ENCODE measurements around the gene MAGIX. TPM values are rescaled to one million over a fixed set of nuclear protein-coding genes. Genes with fewer than 3 reads are reported as not detected.

MAGIX gene
- total RNA-seq, 2 donors from 2014 or later, result 1.0 to 1.1 TPM

DNA sequence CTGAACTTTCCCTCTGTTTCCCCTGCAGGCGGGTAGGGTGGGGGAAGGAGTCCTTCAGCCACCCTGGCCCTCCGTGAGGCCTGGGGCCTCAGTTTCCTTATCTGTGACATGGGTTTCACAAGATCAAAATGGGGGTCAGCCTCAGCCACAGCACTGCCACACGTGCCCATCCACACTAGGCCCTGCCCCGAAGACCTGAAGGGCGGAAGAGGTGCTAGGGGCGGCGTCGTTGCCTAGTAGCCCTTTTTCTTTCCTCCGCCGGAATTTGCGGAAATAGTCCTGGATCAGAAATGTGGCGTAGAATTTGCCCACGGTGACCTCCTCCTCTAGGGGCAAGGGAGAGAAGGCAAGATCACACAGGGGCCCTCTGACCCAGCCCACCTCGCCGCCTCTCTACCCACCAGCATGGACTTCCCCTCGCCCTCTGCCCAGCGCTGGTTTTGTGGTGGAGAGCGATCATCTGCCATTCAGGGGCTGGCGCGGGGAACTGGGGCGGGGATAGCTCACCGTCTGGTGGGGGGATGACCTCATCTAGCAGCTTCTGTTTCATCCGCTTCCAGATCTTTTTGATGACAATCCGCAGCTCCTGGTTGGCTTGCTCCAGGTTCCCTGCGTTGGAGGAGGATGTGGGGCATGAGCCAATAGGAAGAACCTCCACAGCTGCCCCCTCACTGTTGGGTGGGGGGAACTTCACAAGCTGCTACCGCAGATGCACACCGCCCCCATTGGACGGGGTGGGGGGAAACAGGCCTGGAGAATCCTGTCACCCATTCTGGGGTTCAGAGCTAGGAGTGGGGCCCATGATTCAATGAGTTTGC lies 47.1 kb downstream of the MAGIX start:
- Mint-ChIP-seq H3K27me3 (peaks cover 5% of the 10 kb centered on the region), H3K36me3 (ENCODE audit: low read depth) (no peaks in the 10 kb centered on the region), H3K4me1 (no peaks in the 10 kb centered on the region), H3K4me3 (no peak overlapping the region), H3K27ac (no peak overlapping the region)
- no peaks in the 10 kb centered on the region for H3K9me3 ChIP-seq (ENCODE audit: control insufficient read depth, low read length, poor library complexity, severe bottlenecking)
- no peak for DNase-seq
- ATAC-seq, result no peak

DNA sequence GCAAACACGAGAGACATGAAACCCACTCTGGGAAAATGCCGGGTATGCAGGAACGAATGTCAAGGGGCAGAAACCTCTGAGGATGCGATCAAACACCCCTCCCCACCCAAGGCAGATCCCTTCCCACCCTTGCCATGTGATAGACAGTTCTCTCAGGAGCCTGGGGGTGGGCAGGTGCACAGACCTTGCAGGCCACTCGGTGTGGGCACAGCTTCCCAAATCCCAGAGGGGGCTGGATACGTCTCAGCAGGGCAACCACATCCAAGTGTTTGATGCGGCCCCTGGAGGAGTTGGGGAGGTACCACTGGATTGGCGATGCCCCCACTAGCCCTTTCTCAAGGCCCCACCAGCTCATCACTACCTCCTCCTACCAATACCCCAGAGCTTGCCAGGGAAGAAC lies 47.8 kb downstream of the MAGIX start:
- Mint-ChIP-seq H3K4me1 (no peaks in the 10 kb centered on the region), H3K4me3 (no peak overlapping the region), H3K27ac (no peak overlapping the region), H3K27me3 (peaks cover 5% of the 10 kb centered on the region), H3K36me3 (ENCODE audit: low read depth) (no peaks in the 10 kb centered on the region)
- H3K9me3 ChIP-seq (ENCODE audit: control insufficient read depth, low read length, poor library complexity, severe bottlenecking), result no peaks in the 10 kb centered on the region
- no peak for ATAC-seq
- no peak for DNase-seq

DNA sequence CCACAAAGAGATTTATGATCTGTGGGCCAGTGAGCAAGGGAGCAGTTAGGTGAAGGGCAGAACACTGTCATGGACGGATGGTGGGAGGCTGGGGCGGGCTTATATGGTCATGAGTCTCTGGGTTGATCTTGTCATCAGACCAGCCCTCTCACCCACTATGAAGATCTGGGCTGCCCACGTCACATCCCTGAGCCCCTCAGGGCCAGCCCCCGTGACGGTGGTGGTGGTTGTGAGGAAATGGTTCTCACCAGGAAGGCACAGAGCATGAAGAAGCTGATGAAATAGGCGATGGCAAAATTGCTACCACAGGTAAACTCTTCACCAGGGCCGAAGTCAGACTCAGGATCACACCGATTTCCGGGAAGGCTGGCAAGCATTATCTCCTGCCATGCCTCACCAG lies 48.5 kb downstream of the MAGIX start:
- H3K4me1 Mint-ChIP-seq, result no peaks in the 10 kb centered on the region
- H3K27me3 Mint-ChIP-seq, result peaks cover 5% of the 10 kb centered on the region
- ATAC-seq, result no peak
- DNase-seq, result no peak
- H3K27ac Mint-ChIP-seq, result no peak overlapping the region
- H3K4me3 Mint-ChIP-seq, result no peak overlapping the region
- H3K9me3 ChIP-seq (ENCODE audit: control insufficient read depth, low read length, poor library complexity, severe bottlenecking), result no peaks in the 10 kb centered on the region
- H3K36me3 Mint-ChIP-seq (ENCODE audit: low read depth), result no peaks in the 10 kb centered on the region

DNA sequence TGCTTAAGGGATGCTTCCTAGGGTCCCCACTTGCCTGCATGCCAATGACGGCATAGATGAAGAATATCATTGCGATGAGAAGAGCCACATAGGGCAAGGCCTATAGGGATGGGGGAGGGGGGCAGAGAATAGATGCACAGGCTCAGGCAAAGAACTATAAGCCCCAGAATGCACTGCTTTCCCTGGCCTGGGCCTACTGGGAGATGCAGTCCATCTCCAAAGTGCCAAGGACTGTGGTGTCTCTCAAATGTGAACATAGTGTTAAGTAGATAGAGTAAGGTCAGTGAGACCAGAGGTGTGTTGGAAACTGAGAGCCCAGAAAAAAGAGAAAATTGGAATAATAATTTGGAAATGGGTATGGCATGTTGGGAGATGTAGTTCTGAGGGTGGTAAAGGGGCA lies 49.7 kb downstream of the MAGIX start:
- Mint-ChIP-seq H3K4me1 (no peaks in the 10 kb centered on the region), H3K36me3 (ENCODE audit: low read depth) (no peaks in the 10 kb centered on the region), H3K4me3 (no peak overlapping the region), H3K27ac (no peak overlapping the region), H3K27me3 (peaks cover 5% of the 10 kb centered on the region)
- ATAC-seq (no peak), DNase-seq (no peak)
- H3K9me3 ChIP-seq (ENCODE audit: control insufficient read depth, low read length, poor library complexity, severe bottlenecking), result no peaks in the 10 kb centered on the region

DNA sequence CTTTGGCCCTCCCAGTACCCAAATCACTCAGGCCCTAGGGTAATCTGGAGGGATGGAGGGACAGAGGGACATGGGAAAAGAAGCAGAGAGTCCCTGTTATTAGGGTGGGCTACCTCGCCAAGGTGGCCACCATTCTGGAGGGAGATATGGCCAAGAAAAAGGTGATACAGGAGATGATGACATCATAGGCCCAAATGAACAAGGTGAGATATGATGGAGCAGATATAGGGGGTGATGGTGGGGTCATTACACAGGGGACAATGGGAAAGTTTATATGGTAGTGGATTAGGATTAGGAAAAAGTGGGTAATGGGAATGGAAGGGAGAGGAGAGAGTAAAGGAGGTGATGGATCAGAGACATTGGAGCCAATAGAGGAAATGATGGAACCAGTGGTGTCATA lies 50.3 kb downstream of the MAGIX start:
- no peaks in the 10 kb centered on the region for H3K9me3 ChIP-seq (ENCODE audit: control insufficient read depth, low read length, poor library complexity, severe bottlenecking)
- H3K4me1 Mint-ChIP-seq, result no peaks in the 10 kb centered on the region
- DNase-seq (no peak), ATAC-seq (no peak)
- peaks cover 5% of the 10 kb centered on the region for H3K27me3 Mint-ChIP-seq
- H3K4me3 Mint-ChIP-seq, result no peak overlapping the region
- no peak overlapping the region for H3K27ac Mint-ChIP-seq
- H3K36me3 Mint-ChIP-seq (ENCODE audit: low read depth), result no peaks in the 10 kb centered on the region

DNA sequence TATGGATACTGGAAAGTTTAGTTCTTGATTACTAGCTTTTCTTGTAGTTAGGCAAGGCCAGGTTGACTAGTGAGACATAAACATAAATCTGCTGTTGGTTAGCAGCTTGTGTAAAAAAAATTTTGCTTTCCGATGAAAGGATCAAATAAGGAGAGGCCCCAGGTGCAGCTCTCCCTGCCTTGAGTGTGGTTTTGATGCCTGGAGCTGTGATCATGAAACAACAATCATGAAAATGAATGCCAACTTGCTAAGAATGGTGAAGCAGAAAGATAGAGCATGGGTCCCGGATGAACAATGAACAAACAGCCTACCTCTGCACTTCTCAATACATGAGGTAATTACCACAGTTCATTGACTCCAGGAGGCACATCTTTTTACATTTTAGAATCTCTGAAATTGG lies 51.9 kb downstream of the MAGIX start:
- no peak for DNase-seq
- ATAC-seq, result no peak
- H3K4me3 Mint-ChIP-seq, result no peak overlapping the region
- no peaks in the 10 kb centered on the region for H3K9me3 ChIP-seq (ENCODE audit: control insufficient read depth, low read length, poor library complexity, severe bottlenecking)
- no peaks in the 10 kb centered on the region for H3K4me1 Mint-ChIP-seq
- H3K36me3 Mint-ChIP-seq (ENCODE audit: low read depth), result no peaks in the 10 kb centered on the region
- H3K27me3 Mint-ChIP-seq, result peaks cover 5% of the 10 kb centered on the region
- no peak overlapping the region for H3K27ac Mint-ChIP-seq

DNA sequence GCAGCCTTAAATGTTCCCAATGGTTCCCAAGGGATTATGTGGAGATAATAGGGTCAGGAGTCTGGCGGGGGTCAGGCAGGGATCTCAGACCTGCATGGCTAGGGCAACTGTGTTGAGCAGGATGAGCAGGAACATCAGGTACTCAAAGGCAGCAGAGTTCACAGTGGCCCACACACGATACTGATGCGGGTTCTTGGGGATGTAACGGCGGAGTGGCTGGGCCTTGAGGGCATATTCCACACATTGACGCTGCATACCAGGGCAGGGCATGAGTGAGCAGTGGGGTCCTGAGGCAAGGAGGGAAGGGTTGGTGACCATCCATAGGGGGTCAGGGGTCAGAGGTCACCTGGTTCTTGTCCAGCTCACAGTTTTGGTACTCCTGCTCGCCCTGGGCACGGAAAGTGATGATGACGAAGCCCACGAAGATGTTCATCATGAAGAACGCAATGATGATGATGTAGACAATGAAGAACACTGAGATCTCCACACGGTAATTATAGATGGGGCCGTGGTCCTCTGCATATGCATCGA lies 52.5 kb downstream of the MAGIX start:
- H3K4me3 Mint-ChIP-seq, result no peak overlapping the region
- no peaks in the 10 kb centered on the region for H3K36me3 Mint-ChIP-seq (ENCODE audit: low read depth)
- peaks cover 5% of the 10 kb centered on the region for H3K27me3 Mint-ChIP-seq
- no peak for ATAC-seq
- no peaks in the 10 kb centered on the region for H3K9me3 ChIP-seq (ENCODE audit: control insufficient read depth, low read length, poor library complexity, severe bottlenecking)
- no peaks in the 10 kb centered on the region for H3K4me1 Mint-ChIP-seq
- no peak for DNase-seq
- H3K27ac Mint-ChIP-seq, result no peak overlapping the region

Other genes with a start within 250 kb of the MAGIX start
- gene PIM2, start 243.7 kb upstream of the MAGIX start, total RNA-seq, result 100 to 1,000 TPM; 301 to 481 TPM
- 10 to 100 TPM; 91.0 to 91.6 TPM for gene OTUD5, start 205.2 kb upstream of the MAGIX start, total RNA-seq
- 1 to 10 TPM; 2.2 to 3.2 TPM for gene KCND1, start 190.9 kb upstream of the MAGIX start, total RNA-seq
- 100 to 1,000 TPM; 107 to 123 TPM for gene GRIPAP1, start 160.5 kb upstream of the MAGIX start, total RNA-seq
- gene TFE3, start 119.4 kb upstream of the MAGIX start, total RNA-seq, result 10 to 100 TPM; 38.9 to 46.4 TPM
- gene CCDC120, start 103.8 kb upstream of the MAGIX start, total RNA-seq, result 10 to 100 TPM; 10.8 to 11.8 TPM
- 10 to 100 TPM; 18.8 to 20.6 TPM for gene PRAF2, start 88.8 kb upstream of the MAGIX start, total RNA-seq
- 10 to 100 TPM; 69.9 to 73.5 TPM for gene WDR45, start 82.9 kb upstream of the MAGIX start, total RNA-seq
- 10 to 100 TPM; 13.5 to 14.4 TPM for gene GPKOW, start 39.0 kb upstream of the MAGIX start, total RNA-seq
- 100 to 1,000 TPM; 180 to 203 TPM for gene PLP2, start 9.1 kb downstream of the MAGIX start, total RNA-seq
- gene PRICKLE3, start 23.6 kb downstream of the MAGIX start, total RNA-seq, result 1 to 10 TPM; 4.8 to 7.5 TPM
- under 1 TPM; 0.30 to 0.60 TPM for gene SYP, start 37.4 kb downstream of the MAGIX start, total RNA-seq
- gene CACNA1F, start 70.6 kb downstream of the MAGIX start, total RNA-seq, result under 1 TPM; 0.47 to 0.67 TPM
- gene CCDC22, start 72.7 kb downstream of the MAGIX start, total RNA-seq, result 10 to 100 TPM; 18.2 to 22.8 TPM
- gene FOXP3, start 102.0 kb downstream of the MAGIX start, total RNA-seq, result 10 to 100 TPM; 16.1 to 19.1 TPM
- 10 to 100 TPM in 1 of 2 donors, 1 to 10 TPM in 1; 8.3 to 10.8 TPM for gene PPP1R3F, start 107.0 kb downstream of the MAGIX start, total RNA-seq
- not detected for gene GAGE10, start 140.9 kb downstream of the MAGIX start, total RNA-seq
- gene GAGE12J, start 159.3 kb downstream of the MAGIX start, total RNA-seq, result not detected
- not detected for gene GAGE13, start 168.8 kb downstream of the MAGIX start, total RNA-seq